ENCODE measurements around the gene CCNL1. TPM values are rescaled to one million over a fixed set of nuclear protein-coding genes. Genes with fewer than 3 reads are reported as not detected.

The CCNL1 gene
- total RNA-seq, 4 donors from 2014 or later, result 173 to 308 (median 197) TPM

DNA sequence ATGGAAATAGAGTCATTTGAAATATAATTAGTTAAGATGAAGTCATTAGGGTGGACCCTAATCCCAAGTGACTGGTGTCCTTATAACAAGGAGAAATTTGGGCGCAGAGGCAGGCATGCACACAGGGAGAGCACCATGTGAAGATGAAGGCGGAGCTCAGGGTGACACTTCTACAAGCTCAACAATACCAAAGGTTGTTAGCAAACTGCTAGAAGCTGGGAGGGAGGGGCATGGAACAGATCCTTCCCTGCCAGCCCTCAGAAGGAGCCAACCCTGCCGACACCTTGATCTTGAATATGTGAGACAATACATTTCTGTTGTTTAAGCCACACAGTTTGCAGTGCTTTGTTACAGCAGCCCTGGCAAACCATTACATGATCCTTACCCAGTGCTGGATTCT lies 57.8 kb downstream of the CCNL1 start:
- TF ChIP-seq CTCF (IDR thresholded peaks at IDR 0.05; ENCODE audit: low read depth), result no peak

DNA sequence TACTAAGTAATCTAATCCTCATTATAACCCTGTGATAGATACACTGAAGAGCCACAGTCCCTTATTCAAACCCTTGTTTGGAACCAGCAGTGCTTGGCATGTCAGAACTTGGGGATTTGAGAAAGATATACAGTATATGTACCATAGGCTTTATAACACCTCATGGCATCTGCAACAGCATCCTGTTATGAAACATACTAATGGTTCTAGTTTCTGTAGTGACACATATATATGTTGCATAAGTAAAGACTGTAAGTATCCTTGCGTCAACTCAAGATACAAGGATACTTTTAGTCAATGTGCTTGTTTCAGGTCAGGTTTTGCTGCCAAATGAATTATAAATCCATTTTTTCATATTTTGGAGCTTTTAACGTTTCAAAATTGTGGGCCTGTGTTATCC lies 58.5 kb downstream of the CCNL1 start:
- no peak for TF ChIP-seq CTCF (IDR thresholded peaks at IDR 0.05; ENCODE audit: low read depth)

GRCh38 chr3:157100608-157101396 lies 59.1 kb downstream of the CCNL1 start:
- no peak for TF ChIP-seq CTCF (IDR thresholded peaks at IDR 0.05; ENCODE audit: low read depth)

DNA sequence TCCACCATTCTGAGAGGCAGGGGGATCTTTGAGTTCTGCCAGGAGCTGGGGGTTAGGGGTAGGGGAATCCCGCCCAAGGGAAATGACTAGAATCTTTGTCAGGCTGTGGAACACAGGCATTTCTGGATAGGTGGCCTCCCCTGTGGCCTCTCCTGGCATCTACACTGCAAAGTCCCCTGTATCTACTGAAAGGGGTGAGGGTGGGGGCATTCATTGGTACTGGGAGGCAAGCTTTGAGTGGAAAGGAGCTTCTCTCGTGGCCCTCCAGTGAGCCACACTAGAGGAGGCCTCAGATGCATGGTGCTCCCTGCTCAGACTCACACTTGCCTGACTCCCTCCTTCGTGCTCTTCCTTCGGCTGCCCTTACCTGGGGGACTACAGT lies 59.9 kb downstream of the CCNL1 start:
- TF ChIP-seq CTCF (IDR thresholded peaks at IDR 0.05; ENCODE audit: low read depth), result no peak

DNA sequence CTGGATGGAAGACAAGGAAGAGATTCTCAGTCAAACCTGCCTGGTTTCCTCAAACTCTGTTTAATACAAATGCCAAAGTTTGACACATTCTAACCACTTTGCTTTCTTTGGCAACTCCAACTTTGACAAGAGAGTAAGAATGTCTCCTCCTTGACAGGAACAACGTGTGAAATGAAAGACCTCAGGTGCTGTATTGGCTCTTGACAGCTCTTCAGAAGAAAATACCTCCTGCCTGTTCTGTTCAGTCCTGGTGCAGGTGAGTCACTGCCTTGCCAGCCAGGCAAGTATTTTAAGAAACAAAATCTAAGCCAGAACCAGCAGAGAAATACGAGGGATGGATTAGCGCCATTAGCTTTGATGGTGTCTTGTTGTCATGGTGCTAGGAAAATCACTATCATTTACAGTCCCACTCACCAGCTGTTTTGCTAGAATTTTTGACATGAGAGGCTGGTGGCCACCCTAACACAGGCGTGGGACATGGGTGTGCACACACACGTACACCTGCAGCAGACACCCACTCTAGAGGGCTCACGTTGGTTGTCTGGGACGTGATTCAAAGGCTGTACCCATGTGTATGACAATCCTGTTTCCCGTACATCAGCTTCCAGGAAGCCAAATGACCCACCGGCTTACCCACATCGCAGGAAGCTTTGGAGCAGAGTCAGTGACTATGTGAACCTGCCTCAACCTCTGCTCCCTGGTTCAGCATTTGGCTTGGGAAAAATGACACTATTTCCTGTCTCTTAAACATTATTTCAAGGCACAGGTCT lies 60.4 kb downstream of the CCNL1 start:
- TF ChIP-seq CTCF (IDR thresholded peaks at IDR 0.05; ENCODE audit: low read depth), result no peak

- no peak for TF ChIP-seq CTCF (IDR thresholded peaks at IDR 0.05; ENCODE audit: low read depth)
Measured at GRCh38 chr3:157098823-157099185, 61.1 kb downstream of the CCNL1 start.

- no peak for TF ChIP-seq CTCF (IDR thresholded peaks at IDR 0.05; ENCODE audit: low read depth)
Measured at GRCh38 chr3:157098121-157098822, 61.7 kb downstream of the CCNL1 start.

All from subcutaneous adipose tissue (tissue), 4 donors.